HepG2 (cell line): Measurements from ENCODE around the gene LAMA5. TPM values are rescaled to one million over a fixed set of nuclear protein-coding genes. Genes with fewer than 3 reads are reported as not detected.
A peak's percentile ranks its signal among the peaks of the same experiment; 100 is the strongest.

Source experiments
- ELF3 ChIP-seq: IDR thresholded peaks from 2 replicates; pipeline ENCODE4 v1.6.1; 2016; ENCODE audit warnings: missing genetic modification reagents, missing compliant biosample characterization
- ETV5 ChIP-seq: IDR thresholded peaks from 2 replicates; pipeline ENCODE4 v1.6.1; 2018; ENCODE audit warnings: missing biosample characterization, missing genetic modification reagents, inconsistent platforms, borderline replicate concordance
- FIP1L1 ChIP-seq: fragments of 200-400 bp; formaldehyde crosslinking; IDR thresholded peaks from 2 replicates; pipeline ENCODE4 v1.6.1; 2018; ENCODE audit warnings: low read depth, mild to moderate bottlenecking, low read length, moderate library complexity, borderline replicate concordance; ENCODE audit not compliant: insufficient read depth
- KLF11 ChIP-seq: IDR thresholded peaks from 2 replicates; pipeline ENCODE4 v1.6.1; 2016; ENCODE audit warnings: missing compliant biosample characterization
- KLF9 ChIP-seq: IDR thresholded peaks from 2 replicates; pipeline ENCODE4 v1.6.1; 2016; ENCODE audit warnings: low read depth
- MED8 ChIP-seq: sonication (generic); formaldehyde crosslinking; IDR thresholded peaks from 2 replicates; pipeline ENCODE4 v1.8.1; 2023; ENCODE audit warnings: mild to moderate bottlenecking, missing genetic modification reagents; ENCODE audit not compliant: insufficient replicate concordance
- MIER2 ChIP-seq: IDR thresholded peaks from 2 replicates; pipeline ENCODE4 v1.6.1; 2016; ENCODE audit warnings: missing biosample characterization, missing genetic modification reagents
- MIER3 ChIP-seq: IDR thresholded peaks from 2 replicates; pipeline ENCODE4 v1.6.1; 2016; ENCODE audit warnings: missing compliant biosample characterization, borderline replicate concordance
- NONO ChIP-seq, 2 experiments: fragments of 450-650 bp in 1 of 2; sonication (generic) in 1 of 2; formaldehyde crosslinking in 1 of 2; IDR thresholded peaks in 1 of 2; conservative IDR thresholded peaks in 1 of 2; 2 replicates each; pipeline versions ENCODE4 v1.6.1 to v1.8.0; 2017 to 2022; ENCODE audit warnings: mild to moderate bottlenecking in 1 of 2, missing genetic modification reagents in 1 of 2, moderate library complexity in 1 of 2
- PRMT3 ChIP-seq: sonication (generic); formaldehyde crosslinking; IDR thresholded peaks from 2 replicates; pipeline ENCODE4 v1.8.1; 2022; ENCODE audit warnings: low read depth, mild to moderate bottlenecking, moderate library complexity, missing genetic modification reagents, borderline replicate concordance
- SOX6 ChIP-seq, 2 experiments: fragments of 450-650 bp in 1 of 2; sonication (generic) in 1 of 2; formaldehyde crosslinking in 1 of 2; IDR thresholded peaks; 2 replicates each; pipeline versions ENCODE4 v1.4.0 to v1.6.1; 2017 to 2020; ENCODE audit warnings: antibody characterized with exemption in 1 of 2, mild to moderate bottlenecking in 1 of 2, missing genetic modification reagents in 1 of 2
- U2AF1 ChIP-seq: fragments of 200-400 bp; formaldehyde crosslinking; optimal IDR thresholded peaks from 2 replicates; pipeline ENCODE3; 2017; ENCODE audit warnings: mild to moderate bottlenecking, low read depth, low read length
- ZNF138 ChIP-seq: sonication (generic); formaldehyde crosslinking; IDR thresholded peaks from 2 replicates; pipeline ENCODE4 v1.5.0; 2020; ENCODE audit warnings: mild to moderate bottlenecking, low read depth, missing genetic modification reagents
- ZNF335 ChIP-seq: sonication (generic); formaldehyde crosslinking; IDR thresholded peaks from 2 replicates; pipeline ENCODE4 v1.4.0; 2020; ENCODE audit warnings: missing genetic modification reagents
- ZNF556 ChIP-seq: sonication (generic); formaldehyde crosslinking; IDR thresholded peaks from 2 replicates; pipeline ENCODE4 v1.4.0; 2020; ENCODE audit warnings: mild to moderate bottlenecking, missing genetic modification reagents, borderline replicate concordance
- ZNF761 ChIP-seq: sonication (generic); formaldehyde crosslinking; conservative IDR thresholded peaks from 2 replicates; pipeline ENCODE4 v1.4.0; 2020; ENCODE audit warnings: mild to moderate bottlenecking, missing genetic modification reagents
- ZNF768 ChIP-seq: sonication (generic); formaldehyde crosslinking; IDR thresholded peaks from 2 replicates; pipeline ENCODE4 v1.4.0; 2020; ENCODE audit warnings: missing genetic modification reagents
- ZNF841 ChIP-seq: sonication (generic); formaldehyde crosslinking; IDR thresholded peaks from 2 replicates; pipeline ENCODE4 v1.8.1; 2023; ENCODE audit warnings: missing genetic modification reagents, borderline replicate concordance
- ZSCAN21 ChIP-seq: sonication (generic); formaldehyde crosslinking; IDR thresholded peaks from 2 replicates; pipeline ENCODE4 v1.8.0; 2022; ENCODE audit warnings: mild to moderate bottlenecking, missing genetic modification reagents, moderate library complexity, borderline replicate concordance
- ZSCAN30 ChIP-seq: sonication (generic); formaldehyde crosslinking; IDR thresholded peaks from 2 replicates; pipeline ENCODE4 v1.5.0; 2020; ENCODE audit warnings: mild to moderate bottlenecking, missing genetic modification reagents
- ZSCAN31 ChIP-seq: sonication (generic); formaldehyde crosslinking; IDR thresholded peaks from 2 replicates; pipeline ENCODE4 v1.5.0; 2020; ENCODE audit warnings: low read depth, mild to moderate bottlenecking, missing genetic modification reagents
- polyA plus RNA-seq, 8 experiments: library from polyadenylated mRNA; depleted of rRNA in 3 of 8; stranded (reverse) in 7 of 8; unstranded in 1 of 8; fragments of >200 nt; fragmentation: Illumina TruSeq in 4 of 8; extraction: Trizol in 4 of 8; gene quantifications; 2 replicates each; pipeline versions ENCODE4 v1.2.1 to v1.2.3, GENCODE V29; 2011 to 2016; ENCODE audit warnings: low read depth in 4 of 8, missing spikeins in 1 of 8, mixed read lengths in 1 of 8; ENCODE audit not compliant: insufficient read depth in 1 of 8
- total RNA-seq, 5 experiments: library from RNA; depleted of rRNA; stranded (reverse); fragments of >200 nt; fragmentation: Illumina TruSeq; extraction: Trizol; gene quantifications; 2 replicates each; pipeline ENCODE4 v1.2.3, GENCODE V29; 2016; ENCODE audit warnings: low read depth in 1 of 5
- TF ChIP-seq, protein P1 (sequence below): sonication (generic); formaldehyde crosslinking; IDR thresholded peaks from 2 replicates; pipeline ENCODE4 v1.9.0; 2021; ENCODE audit warnings: mild to moderate bottlenecking, missing genetic modification reagents

Gene LAMA5
- total and polyA plus RNA-seq, 2 of the 13 experiments (the other 11 are each of a cell fraction or from before 2014, with no cell fraction given), result 21.0 to 44.7 TPM

DNA sequence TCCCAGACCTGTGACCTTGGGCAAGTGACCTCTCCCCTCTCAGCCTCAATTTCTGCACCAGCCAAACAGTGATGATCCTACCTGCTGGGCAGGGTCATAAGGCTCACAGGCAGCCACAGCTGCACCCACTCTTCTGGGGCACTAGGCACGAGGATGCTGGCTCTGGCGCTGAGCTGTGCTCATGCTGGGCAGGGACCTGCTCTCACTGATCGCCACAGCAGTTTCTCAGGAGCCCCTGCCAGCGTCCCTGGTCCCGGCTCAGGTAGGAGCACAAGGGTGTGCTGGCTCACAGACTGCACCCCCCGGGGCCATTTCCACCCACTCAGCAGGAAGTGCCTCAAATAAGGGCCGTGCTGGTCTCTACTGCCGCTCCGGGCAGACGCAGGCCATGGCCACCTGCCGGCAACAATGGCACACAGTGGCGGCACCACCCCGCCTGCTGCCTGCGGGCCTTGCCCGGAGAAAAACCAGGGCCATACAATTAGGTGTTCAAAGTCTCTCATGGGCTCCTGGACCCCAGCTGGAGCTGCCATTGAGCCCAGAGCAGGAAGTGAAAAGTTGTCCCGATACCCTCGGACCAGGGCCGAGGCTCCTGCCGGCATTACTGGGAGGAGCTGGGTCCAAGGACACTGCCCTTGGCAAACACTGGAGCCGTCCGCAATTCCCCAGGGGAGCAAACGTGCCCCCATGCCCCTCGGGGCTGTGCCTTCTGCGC lies 44.5 kb upstream of the LAMA5 start (continued):
- TF ChIP-seq MIER2, result peak; percentile 39; the same call in 1 of the 2 replicates
- TF ChIP-seq SOX6 (IDR thresholded peaks at IDR 0.05), result no peak
- TF ChIP-seq SOX6 (CRISPR knock-in tag; IDR thresholded peaks at IDR 0.05), result peak; percentile 49
- TF ChIP-seq ZSCAN21, result 0 out of 2 replicates have a peak, but pooled peaks have one; percentile 54
- peak; percentile 65; the same call in 1 of the 2 replicates for TF ChIP-seq KLF9 (CRISPR knock-in tag)
- no peak for TF ChIP-seq NONO (IDR thresholded peaks at IDR 0.05)
- peak; percentile 63; the same call in 1 of the 2 replicates for TF ChIP-seq NONO (CRISPR knock-in tag; conservative IDR thresholded peaks at IDR 0.05)
- TF ChIP-seq ZNF768 (CRISPR knock-in tag), result peak; percentile 65; the same call in 1 of the 2 replicates
- no peak for TF ChIP-seq ZSCAN30
- TF ChIP-seq MED8 (CRISPR knock-in tag), result no peak
- TF ChIP-seq ETV5 (CRISPR knock-in tag), result peak; percentile 87
- peak; percentile 67 for TF ChIP-seq U2AF1
- TF ChIP-seq PRMT3, result no peak
- no peak for TF ChIP-seq ZNF841
- TF ChIP-seq ELF3, result peak; percentile 75; the same call in 1 of the 2 replicates
- TF ChIP-seq ZNF761, result peak; percentile 35; the same call in 1 of the 2 replicates
- no peak for TF ChIP-seq KLF11 (CRISPR knock-in tag)
- TF ChIP-seq ZSCAN31, result peak; percentile 78; the same call in 1 of the 2 replicates
- 0 out of 2 replicates have a peak, but pooled peaks have one; percentile 38 for TF ChIP-seq ZNF556 (CRISPR knock-in tag)
- TF ChIP-seq, protein P1, sequence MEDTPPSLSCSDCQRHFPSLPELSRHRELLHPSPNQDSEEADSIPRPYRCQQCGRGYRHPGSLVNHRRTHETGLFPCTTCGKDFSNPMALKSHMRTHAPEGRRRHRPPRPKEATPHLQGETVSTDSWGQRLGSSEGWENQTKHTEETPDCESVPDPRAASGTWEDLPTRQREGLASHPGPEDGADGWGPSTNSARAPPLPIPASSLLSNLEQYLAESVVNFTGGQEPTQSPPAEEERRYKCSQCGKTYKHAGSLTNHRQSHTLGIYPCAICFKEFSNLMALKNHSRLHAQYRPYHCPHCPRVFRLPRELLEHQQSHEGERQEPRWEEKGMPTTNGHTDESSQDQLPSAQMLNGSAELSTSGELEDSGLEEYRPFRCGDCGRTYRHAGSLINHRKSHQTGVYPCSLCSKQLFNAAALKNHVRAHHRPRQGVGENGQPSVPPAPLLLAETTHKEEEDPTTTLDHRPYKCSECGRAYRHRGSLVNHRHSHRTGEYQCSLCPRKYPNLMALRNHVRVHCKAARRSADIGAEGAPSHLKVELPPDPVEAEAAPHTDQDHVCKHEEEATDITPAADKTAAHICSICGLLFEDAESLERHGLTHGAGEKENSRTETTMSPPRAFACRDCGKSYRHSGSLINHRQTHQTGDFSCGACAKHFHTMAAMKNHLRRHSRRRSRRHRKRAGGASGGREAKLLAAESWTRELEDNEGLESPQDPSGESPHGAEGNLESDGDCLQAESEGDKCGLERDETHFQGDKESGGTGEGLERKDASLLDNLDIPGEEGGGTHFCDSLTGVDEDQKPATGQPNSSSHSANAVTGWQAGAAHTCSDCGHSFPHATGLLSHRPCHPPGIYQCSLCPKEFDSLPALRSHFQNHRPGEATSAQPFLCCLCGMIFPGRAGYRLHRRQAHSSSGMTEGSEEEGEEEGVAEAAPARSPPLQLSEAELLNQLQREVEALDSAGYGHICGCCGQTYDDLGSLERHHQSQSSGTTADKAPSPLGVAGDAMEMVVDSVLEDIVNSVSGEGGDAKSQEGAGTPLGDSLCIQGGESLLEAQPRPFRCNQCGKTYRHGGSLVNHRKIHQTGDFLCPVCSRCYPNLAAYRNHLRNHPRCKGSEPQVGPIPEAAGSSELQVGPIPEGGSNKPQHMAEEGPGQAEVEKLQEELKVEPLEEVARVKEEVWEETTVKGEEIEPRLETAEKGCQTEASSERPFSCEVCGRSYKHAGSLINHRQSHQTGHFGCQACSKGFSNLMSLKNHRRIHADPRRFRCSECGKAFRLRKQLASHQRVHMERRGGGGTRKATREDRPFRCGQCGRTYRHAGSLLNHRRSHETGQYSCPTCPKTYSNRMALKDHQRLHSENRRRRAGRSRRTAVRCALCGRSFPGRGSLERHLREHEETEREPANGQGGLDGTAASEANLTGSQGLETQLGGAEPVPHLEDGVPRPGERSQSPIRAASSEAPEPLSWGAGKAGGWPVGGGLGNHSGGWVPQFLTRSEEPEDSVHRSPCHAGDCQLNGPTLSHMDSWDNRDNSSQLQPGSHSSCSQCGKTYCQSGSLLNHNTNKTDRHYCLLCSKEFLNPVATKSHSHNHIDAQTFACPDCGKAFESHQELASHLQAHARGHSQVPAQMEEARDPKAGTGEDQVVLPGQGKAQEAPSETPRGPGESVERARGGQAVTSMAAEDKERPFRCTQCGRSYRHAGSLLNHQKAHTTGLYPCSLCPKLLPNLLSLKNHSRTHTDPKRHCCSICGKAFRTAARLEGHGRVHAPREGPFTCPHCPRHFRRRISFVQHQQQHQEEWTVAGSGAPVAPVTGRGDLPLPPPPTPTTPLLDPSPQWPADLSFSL (CRISPR knock-in tag), result 0 out of 2 replicates have a peak, but pooled peaks have one; percentile 53
- 0 out of 2 replicates have a peak, but pooled peaks have one; percentile 38 for TF ChIP-seq FIP1L1
- 0 out of 2 replicates have a peak, but pooled peaks have one; percentile 55 for TF ChIP-seq ZNF138 (CRISPR knock-in tag)
- TF ChIP-seq ZNF335 (CRISPR knock-in tag), result no peak
- TF ChIP-seq MIER3 (CRISPR knock-in tag), result 0 out of 2 replicates have a peak, but pooled peaks have one; percentile 26
